Peyer's patch (tissue), 4 donors: ENCODE data around the gene SHD. TPM values are rescaled to one million over a fixed set of nuclear protein-coding genes. Genes with fewer than 3 reads are reported as not detected.
A peak's percentile ranks its signal among the peaks of the same experiment; 100 is the strongest.

ENCODE experiments used
- DNase-seq, 3 donors: peaks; one replicate each; pipeline ENCODE4 v3.0.0-alpha.2; 2017 to 2019
- H3K27ac ChIP-seq, 4 donors: fragments of 200-600 bp; sonication (generic); one replicate each; pipeline ENCODE4 v1.5.1; 2016 to 2019
- H3K27me3 ChIP-seq, 2 donors: fragments of 200-600 bp; sonication (generic); one replicate each; pipeline ENCODE4 v1.5.1; 2019
- H3K36me3 ChIP-seq, 3 donors: fragments of 200-600 bp; sonication (generic); one replicate each; pipeline ENCODE4 v1.5.1; 2016 to 2019
- H3K4me1 ChIP-seq, 4 donors: fragments of 200-600 bp; sonication (generic); one replicate each; pipeline ENCODE4 v1.5.1; 2016 to 2019
- H3K4me3 ChIP-seq, 4 donors: fragments of 200-600 bp; sonication (generic); 1 replicate in 3 of 4; 2 replicates in 1 of 4; pipeline ENCODE4 v1.5.1; 2016 to 2019; ENCODE audit warnings: mild to moderate bottlenecking in 1 of 4
- H3K9me3 ChIP-seq, 4 donors: fragments of 200-600 bp; sonication (generic); one replicate each; pipeline ENCODE4 v1.5.1; 2016 to 2019; ENCODE audit warnings: mild to moderate bottlenecking in 1 of 4
- CTCF ChIP-seq, 6 experiments: fragments of 450-650 bp in 4 of 6; fragments of 200-600 bp in 2 of 6; sonication (generic) in 1 of 6; IDR thresholded peaks; one replicate each; pipeline ENCODE4 v1.5.1; 2017 to 2019; ENCODE audit warnings: antibody characterized with exemption in 6 of 6, mild to moderate bottlenecking in 3 of 6, moderate library complexity in 1 of 6
- POLR2A ChIP-seq, 2 donors: fragments of 450-650 bp; IDR thresholded peaks; one replicate each; pipeline ENCODE4 v1.5.1; 2017; ENCODE audit warnings: antibody characterized with exemption in 2 of 2, mild to moderate bottlenecking in 2 of 2, moderate library complexity in 2 of 2
- total RNA-seq, 4 donors: library from RNA; depleted of rRNA; stranded (reverse); fragments of >200 nt; gene quantifications; one replicate each; pipeline ENCODE4 v1.1.0, GENCODE V29; 2016

The SHD gene
- total RNA-seq, 4 donors from 2014 or later, result 21.3 to 27.7 (median 21.9) TPM; not detected in 1

GRCh38 chr19:4323692-4324091 lies 44.6 kb downstream of the SHD start:
- Histone ChIP-seq H3K27me3 (no peaks in the 10 kb centered on the region), H3K9me3 (peaks cover 0 to 5% (median 0%) of the 10 kb centered on the region in 4 donors), H3K27ac (no peak overlapping the region), H3K4me3 (no peak overlapping the region), H3K36me3 (peaks cover 0 to 10% (median 0%) of the 10 kb centered on the region in 3 donors), H3K4me1 (peaks cover 0 to 15% (median 6%) of the 10 kb centered on the region in 4 donors)
- DNase-seq, result no peak
- TF ChIP-seq CTCF (IDR thresholded peaks at IDR 0.05), result no peak
- TF ChIP-seq POLR2A (IDR thresholded peaks at IDR 0.05), result no peak

- H3K27ac ChIP-seq, result no peak overlapping the region
- DNase-seq, result no peak
- H3K27me3 ChIP-seq, result no peaks in the 10 kb centered on the region
- H3K9me3 ChIP-seq, result peaks cover 0 to 5% (median 0%) of the 10 kb centered on the region in 4 donors
- no peak overlapping the region for H3K4me3 ChIP-seq
- no peak for TF ChIP-seq CTCF (IDR thresholded peaks at IDR 0.05)
- TF ChIP-seq POLR2A (IDR thresholded peaks at IDR 0.05), result no peak
- peaks cover 0 to 20% (median 6%) of the 10 kb centered on the region in 4 donors for H3K4me1 ChIP-seq
- peaks cover 0 to 11% (median 0%) of the 10 kb centered on the region in 3 donors for H3K36me3 ChIP-seq
These were observed 45.2 kb downstream of the SHD start for GRCh38 chr19:4324228-4324627.

GRCh38 chr19:4326215-4326836 lies 47.3 kb downstream of the SHD start:
- peaks cover 0 to 22% (median 0%) of the 10 kb centered on the region in 3 donors for H3K36me3 ChIP-seq
- peaks cover 0 to 5% (median 0%) of the 10 kb centered on the region in 4 donors for H3K9me3 ChIP-seq
- no peak for DNase-seq
- no peaks in the 10 kb centered on the region for H3K27me3 ChIP-seq
- H3K4me1 ChIP-seq, result peaks cover 0 to 20% (median 6%) of the 10 kb centered on the region in 4 donors
- TF ChIP-seq CTCF (IDR thresholded peaks at IDR 0.05) (no peak), POLR2A (IDR thresholded peaks at IDR 0.05) (no peak)
- peak overlapping the region in 1 of 4 donors; percentile 38 for H3K4me3 ChIP-seq
- H3K27ac ChIP-seq, result no peak overlapping the region

- H3K4me1 ChIP-seq, result peaks cover 0 to 20% (median 6%) of the 10 kb centered on the region in 4 donors
- no peaks in the 10 kb centered on the region for H3K27me3 ChIP-seq
- TF ChIP-seq CTCF (IDR thresholded peaks at IDR 0.05), result no peak
- no peak for TF ChIP-seq POLR2A (IDR thresholded peaks at IDR 0.05)
- no peak overlapping the region for H3K27ac ChIP-seq
- DNase-seq, result no peak
- peak overlapping the region in 1 of 4 donors; percentile 38 for H3K4me3 ChIP-seq
- H3K36me3 ChIP-seq, result peaks cover 0 to 24% (median 0%) of the 10 kb centered on the region in 3 donors
- H3K9me3 ChIP-seq, result peaks cover 0 to 5% (median 0%) of the 10 kb centered on the region in 4 donors
These were observed 47.8 kb downstream of the SHD start for GRCh38 chr19:4326837-4327251.

GRCh38 chr19:4327252-4327876 lies 48.3 kb downstream of the SHD start:
- Histone ChIP-seq H3K36me3 (peaks cover 0 to 24% (median 0%) of the 10 kb centered on the region in 3 donors), H3K4me1 (peaks cover 0 to 20% (median 6%) of the 10 kb centered on the region in 4 donors), H3K4me3 (peak overlapping the region; percentile 2 to 52 (median 27)), H3K27me3 (no peaks in the 10 kb centered on the region), H3K27ac (peak overlapping the region in 3 of 4 donors; percentile 8 to 67 (median 31)), H3K9me3 (peaks cover 0 to under 1% (median 0%) of the 10 kb centered on the region in 4 donors)
- no peak for TF ChIP-seq POLR2A (IDR thresholded peaks at IDR 0.05)
- no peak for TF ChIP-seq CTCF (IDR thresholded peaks at IDR 0.05)
- peak in 2 of 3 donors; percentile 69 to 87 for DNase-seq
